ENCODE measurements around the gene SPINT2. TPM values are rescaled to one million over a fixed set of nuclear protein-coding genes. Genes with fewer than 3 reads are reported as not detected.

Gene SPINT2
- total RNA-seq, 4 donors from 2014 or later: 401 to 505 (median 497) TPM

- no peak for TF ChIP-seq CTCF (IDR thresholded peaks at IDR 0.05)
- TF ChIP-seq POLR2A (IDR thresholded peaks at IDR 0.05): no peak
- DNase-seq (ENCODE audit: low spot score in 2 of 2): no peak
- no peak overlapping the region for H3K4me3 ChIP-seq (ENCODE audit: low read depth, poor library complexity, severe bottlenecking)
- WGBS, 2 donors: 75 to 79% methylated on average over 15 of the region's 15 CpGs
- intact Hi-C loops (cut with DNase I; ENCODE audit: low total_unique reads): no loop called here
Measured at GRCh38 chr19:38291855-38292254, 27.5 kb downstream of the SPINT2 start.

DNA sequence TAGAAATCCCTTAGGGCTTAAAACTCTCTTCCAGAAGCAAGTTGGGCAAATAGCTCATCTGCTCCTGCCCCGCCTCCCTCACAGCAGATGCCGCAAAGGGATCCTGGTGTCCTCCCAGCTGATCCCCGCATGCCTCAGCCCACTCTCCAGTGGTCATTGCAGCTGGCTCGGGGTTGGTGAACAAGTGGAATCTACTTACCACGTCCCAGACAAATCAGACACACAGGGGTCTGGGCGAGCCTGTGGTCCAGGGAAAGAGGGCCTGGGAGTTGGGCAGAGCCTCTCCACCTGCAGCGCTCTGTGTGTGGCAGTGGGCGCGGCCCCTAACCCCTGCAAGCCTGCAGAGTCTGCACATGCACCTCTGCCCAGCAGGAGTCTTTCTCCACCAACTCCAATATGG, 28.9 kb downstream of the SPINT2 start:
- intact Hi-C loops (cut with DNase I; ENCODE audit: low total_unique reads): no loop called here
- H3K4me3 ChIP-seq (ENCODE audit: low read depth, poor library complexity, severe bottlenecking): no peak overlapping the region
- no peak for DNase-seq (ENCODE audit: low spot score in 2 of 2)
- WGBS, 2 donors: 77 to 80% methylated on average over 9 of the region's 9 CpGs
- TF ChIP-seq POLR2A (IDR thresholded peaks at IDR 0.05) (no peak), CTCF (IDR thresholded peaks at IDR 0.05) (no peak)

GRCh38 chr19:38294090-38294489, 29.7 kb downstream of the SPINT2 start:
- H3K4me3 ChIP-seq (ENCODE audit: low read depth, poor library complexity, severe bottlenecking): no peak overlapping the region
- TF ChIP-seq CTCF (IDR thresholded peaks at IDR 0.05): no peak
- no peak for TF ChIP-seq POLR2A (IDR thresholded peaks at IDR 0.05)
- 56 to 71% methylated on average over 8 of the region's 8 CpGs for WGBS, 2 donors
- DNase-seq (ENCODE audit: low spot score in 2 of 2): no peak
- intact Hi-C loops (cut with DNase I; ENCODE audit: low total_unique reads): no loop called here

DNA sequence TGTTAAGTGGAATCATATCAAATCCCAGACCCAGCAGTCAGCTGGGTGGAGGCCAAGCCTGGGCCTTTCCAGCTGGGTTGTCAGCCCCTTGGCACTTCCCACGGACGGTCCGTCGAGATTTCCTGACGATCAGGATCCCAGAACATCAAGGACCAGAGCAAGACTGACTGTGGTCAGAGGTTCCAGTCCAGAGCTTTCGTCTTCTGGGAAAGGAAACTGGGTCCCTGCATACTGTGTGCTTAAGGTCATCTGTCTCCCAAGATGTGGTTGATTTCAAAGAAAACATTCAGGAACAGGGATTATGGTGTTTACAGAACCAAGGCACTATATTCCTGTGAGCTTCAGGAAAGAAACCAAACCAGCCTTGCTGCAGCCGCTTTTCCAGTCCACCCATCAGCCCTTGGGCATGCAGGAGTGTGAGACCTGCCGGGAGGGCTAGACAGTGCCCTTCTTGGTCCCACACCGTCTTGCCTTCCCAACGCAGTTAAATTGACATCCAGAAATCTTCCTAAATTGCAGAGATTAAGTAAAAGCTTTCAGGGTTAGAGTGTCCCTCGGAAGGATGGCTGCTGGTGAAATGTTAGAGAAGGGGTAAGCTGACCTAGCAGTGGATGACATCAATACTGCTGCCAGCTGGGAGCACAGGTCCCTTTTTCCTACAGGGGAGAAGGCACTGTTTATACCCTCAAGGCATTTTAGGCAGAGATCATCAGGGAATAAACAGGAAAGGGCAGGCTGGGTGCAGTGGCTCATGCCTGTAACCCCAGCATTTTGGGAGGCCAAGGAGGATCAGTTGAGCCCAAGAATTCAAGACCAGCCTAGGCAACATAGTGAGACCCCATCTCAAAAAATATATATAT, 34.7 kb downstream of the SPINT2 start:
- intact Hi-C loops (cut with DNase I; ENCODE audit: low total_unique reads): no loop called here
- H3K4me3 ChIP-seq (ENCODE audit: low read depth, poor library complexity, severe bottlenecking): no peak overlapping the region
- TF ChIP-seq CTCF (IDR thresholded peaks at IDR 0.05): no peak
- no peak for TF ChIP-seq POLR2A (IDR thresholded peaks at IDR 0.05)
- 54 to 63% methylated on average over 11 of the region's 11 CpGs for WGBS, 2 donors
- DNase-seq (ENCODE audit: low spot score in 2 of 2): no peak

DNA sequence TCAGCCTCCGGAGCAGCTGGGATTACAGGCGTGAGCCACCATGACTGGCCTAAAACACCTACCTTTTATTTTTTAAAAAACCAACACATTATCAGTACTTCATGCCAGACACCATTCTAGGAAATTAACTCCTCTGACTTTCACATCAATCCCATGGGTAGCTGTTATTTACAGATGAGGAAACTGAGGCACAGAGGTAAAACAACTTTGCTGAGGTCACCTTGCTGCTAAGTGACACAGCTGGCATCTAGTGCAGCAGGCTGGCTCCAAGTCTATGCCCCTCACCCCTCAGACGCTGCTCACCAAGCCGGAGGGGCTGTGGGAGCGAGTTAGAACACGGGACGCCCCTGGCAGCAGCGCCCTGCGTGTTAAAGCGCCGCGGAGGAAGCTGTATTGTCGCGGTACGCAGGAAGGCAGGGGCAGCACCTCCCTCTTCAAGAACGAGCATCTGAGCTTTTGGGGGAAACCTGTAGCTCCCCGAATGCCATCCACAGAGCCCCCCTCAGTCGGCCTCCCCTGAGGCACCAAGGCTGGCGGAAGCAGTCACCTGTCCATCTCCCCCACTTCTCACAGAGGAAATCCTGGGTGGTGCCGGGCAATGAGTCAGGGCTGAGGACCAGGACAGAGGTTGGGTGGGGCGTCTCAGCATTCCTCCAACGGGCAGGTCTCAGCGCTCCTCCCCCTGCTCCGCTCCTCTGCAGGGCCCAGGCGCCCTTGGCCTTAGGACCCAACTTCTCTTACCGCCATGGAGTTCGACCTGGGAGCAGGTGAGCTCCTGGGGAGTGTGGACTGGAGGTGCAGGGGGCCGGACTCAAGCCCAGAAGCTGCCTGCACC, 39.4 kb downstream of the SPINT2 start, which contains the start of gene C19orf33:
C19orf33 (plus strand) TSS at position 735 of the 835 bp plus-strand sequence; CDS start at position 746, 11 bp downstream.
- 29 to 59% methylated on average over 27 of the region's 28 CpGs for WGBS, 2 donors
- TF ChIP-seq CTCF (IDR thresholded peaks at IDR 0.05): no peak
- H3K4me3 ChIP-seq (ENCODE audit: low read depth, poor library complexity, severe bottlenecking): no peak within 1 kb of the TSS
- intact Hi-C loops (cut with DNase I; ENCODE audit: low total_unique reads): no loop called here
- DNase-seq (ENCODE audit: low spot score in 2 of 2): peak; percentile 63 to 92
